ENCODE data around the gene GRIA1.

The GRIA1 gene

GRCh38 chr5:153625826-153626354 is 135.4 kb downstream of the GRIA1 start:
- DNase-seq (ENCODE audit: low read depth), result no peak
- no peak overlapping the region for H3K4me3 ChIP-seq (ENCODE audit: control insufficient read depth, low read depth, low read length)
- TF ChIP-seq CTCF (IDR thresholded peaks at IDR 0.05; ENCODE audit: control insufficient read depth, insufficient read depth, low read depth, low read length, missing control alignments), result no peak

GRCh38 chr5:153626836-153627235 is 136.4 kb downstream of the GRIA1 start:
- H3K4me3 ChIP-seq (ENCODE audit: control insufficient read depth, low read depth, low read length), result no peak overlapping the region
- no peak for TF ChIP-seq CTCF (IDR thresholded peaks at IDR 0.05; ENCODE audit: control insufficient read depth, insufficient read depth, low read depth, low read length, missing control alignments)
- DNase-seq (ENCODE audit: low read depth), result no peak

GRCh38 chr5:153629027-153629895 is 138.8 kb downstream of the GRIA1 start:
- H3K4me3 ChIP-seq (ENCODE audit: control insufficient read depth, low read depth, low read length), result no peak overlapping the region
- peak; percentile 70 for TF ChIP-seq CTCF (IDR thresholded peaks at IDR 0.05; ENCODE audit: control insufficient read depth, insufficient read depth, low read depth, low read length, missing control alignments)
- peak; percentile 79 for DNase-seq (ENCODE audit: low read depth)

DNA sequence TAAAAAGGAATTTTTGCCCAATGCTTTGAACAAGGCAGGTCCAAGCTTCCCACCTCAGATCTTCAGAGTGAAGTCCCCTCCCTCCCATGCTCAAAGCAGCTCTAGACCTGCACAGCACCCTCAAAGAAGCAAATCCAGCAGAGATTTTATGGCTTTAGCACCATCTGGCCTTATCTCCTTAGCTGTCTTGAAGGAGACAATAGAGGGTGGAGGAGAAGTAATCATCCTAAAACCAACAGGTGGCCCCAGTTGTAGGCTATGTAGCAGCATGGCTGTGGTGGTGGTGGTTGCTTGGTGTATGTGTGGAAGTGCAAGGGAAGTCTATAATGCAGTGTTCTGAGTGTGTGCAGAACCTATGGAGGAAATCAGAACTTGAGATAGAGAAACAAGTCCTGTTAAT is 140.1 kb downstream of the GRIA1 start:
- DNase-seq (ENCODE audit: low read depth), result no peak
- H3K4me3 ChIP-seq (ENCODE audit: control insufficient read depth, low read depth, low read length), result no peak overlapping the region
- no peak for TF ChIP-seq CTCF (IDR thresholded peaks at IDR 0.05; ENCODE audit: control insufficient read depth, insufficient read depth, low read depth, low read length, missing control alignments)

DNA sequence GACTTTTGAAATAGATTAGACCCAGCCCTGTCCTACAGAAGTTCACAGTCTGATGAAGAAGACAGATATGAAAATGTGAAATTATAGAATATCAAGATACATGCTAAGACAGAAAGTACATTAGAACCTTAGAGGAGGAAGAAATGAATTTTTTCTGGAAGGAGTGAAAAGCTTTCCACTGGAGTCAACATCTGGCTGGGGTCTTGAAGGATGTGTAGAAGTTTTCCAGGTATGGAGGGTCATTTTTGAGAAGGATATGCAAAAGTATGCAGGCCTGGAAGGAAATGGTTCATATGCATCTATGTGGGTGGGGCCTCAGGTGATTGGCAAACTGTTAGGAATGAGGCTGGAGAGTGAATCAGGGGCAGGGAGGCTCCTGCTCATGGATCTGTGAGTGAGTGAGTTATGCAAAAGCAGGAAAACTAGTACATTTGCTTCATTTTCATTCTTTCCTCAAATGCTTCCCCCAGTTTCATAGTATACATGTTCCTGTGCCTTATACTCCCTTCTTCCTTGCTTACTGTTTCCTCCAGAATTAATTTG is 142.3 kb downstream of the GRIA1 start:
- DNase-seq (ENCODE audit: low read depth), result no peak
- TF ChIP-seq CTCF (IDR thresholded peaks at IDR 0.05; ENCODE audit: control insufficient read depth, insufficient read depth, low read depth, low read length, missing control alignments), result no peak
- no peak overlapping the region for H3K4me3 ChIP-seq (ENCODE audit: control insufficient read depth, low read depth, low read length)

GRCh38 chr5:153636670-153637451 is 146.4 kb downstream of the GRIA1 start:
- DNase-seq (ENCODE audit: low read depth), result no peak

More at GRCh38 chr5:153636670-153637451, 146.4 kb downstream of the GRIA1 start:
- H3K4me3 ChIP-seq (ENCODE audit: control insufficient read depth, low read depth, low read length), result no peak overlapping the region
- TF ChIP-seq CTCF (IDR thresholded peaks at IDR 0.05; ENCODE audit: control insufficient read depth, insufficient read depth, low read depth, low read length, missing control alignments), result no peak
